ENCODE measurements around the gene ADAMTS17.

Gene ADAMTS17

DNA sequence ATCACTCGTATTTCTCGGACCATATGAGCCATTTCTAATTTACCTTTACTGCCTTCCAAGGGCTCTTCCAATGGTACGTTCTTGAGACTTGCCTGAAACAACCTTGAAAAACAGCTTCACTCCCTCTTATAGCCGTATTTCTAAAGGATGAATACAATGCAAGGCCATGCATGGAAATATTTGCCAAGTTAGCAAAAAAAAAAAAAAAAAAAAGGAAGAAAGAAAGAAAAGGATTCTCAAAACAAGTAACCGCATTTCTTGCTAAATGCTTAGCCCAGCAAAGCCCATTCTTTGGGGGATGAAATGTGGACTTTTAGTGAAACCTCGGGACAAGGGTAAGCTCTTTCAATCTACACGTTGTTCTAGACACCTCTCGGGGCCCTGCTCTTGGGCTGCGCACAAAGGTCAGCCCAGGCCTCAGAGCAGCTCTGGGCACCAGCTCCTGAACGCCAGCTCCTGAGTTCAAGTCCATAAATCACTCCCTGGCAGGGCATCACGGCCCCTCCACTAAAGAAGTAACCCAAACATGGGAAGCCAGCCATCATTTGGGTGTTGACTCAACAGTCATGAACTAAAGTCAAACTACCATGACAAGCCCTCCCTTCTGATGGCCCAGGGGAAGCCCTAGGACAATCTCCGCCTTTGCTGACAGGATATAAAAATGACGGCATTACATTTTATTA is 132.7 kb downstream of the ADAMTS17 start:
- TF ChIP-seq, protein P1, sequence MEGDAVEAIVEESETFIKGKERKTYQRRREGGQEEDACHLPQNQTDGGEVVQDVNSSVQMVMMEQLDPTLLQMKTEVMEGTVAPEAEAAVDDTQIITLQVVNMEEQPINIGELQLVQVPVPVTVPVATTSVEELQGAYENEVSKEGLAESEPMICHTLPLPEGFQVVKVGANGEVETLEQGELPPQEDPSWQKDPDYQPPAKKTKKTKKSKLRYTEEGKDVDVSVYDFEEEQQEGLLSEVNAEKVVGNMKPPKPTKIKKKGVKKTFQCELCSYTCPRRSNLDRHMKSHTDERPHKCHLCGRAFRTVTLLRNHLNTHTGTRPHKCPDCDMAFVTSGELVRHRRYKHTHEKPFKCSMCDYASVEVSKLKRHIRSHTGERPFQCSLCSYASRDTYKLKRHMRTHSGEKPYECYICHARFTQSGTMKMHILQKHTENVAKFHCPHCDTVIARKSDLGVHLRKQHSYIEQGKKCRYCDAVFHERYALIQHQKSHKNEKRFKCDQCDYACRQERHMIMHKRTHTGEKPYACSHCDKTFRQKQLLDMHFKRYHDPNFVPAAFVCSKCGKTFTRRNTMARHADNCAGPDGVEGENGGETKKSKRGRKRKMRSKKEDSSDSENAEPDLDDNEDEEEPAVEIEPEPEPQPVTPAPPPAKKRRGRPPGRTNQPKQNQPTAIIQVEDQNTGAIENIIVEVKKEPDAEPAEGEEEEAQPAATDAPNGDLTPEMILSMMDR (IDR thresholded peaks at IDR 0.05; ENCODE audit: extremely low read depth, missing control alignments): no peak
- no peak for DNase-seq (ENCODE audit: low spot score)

DNA sequence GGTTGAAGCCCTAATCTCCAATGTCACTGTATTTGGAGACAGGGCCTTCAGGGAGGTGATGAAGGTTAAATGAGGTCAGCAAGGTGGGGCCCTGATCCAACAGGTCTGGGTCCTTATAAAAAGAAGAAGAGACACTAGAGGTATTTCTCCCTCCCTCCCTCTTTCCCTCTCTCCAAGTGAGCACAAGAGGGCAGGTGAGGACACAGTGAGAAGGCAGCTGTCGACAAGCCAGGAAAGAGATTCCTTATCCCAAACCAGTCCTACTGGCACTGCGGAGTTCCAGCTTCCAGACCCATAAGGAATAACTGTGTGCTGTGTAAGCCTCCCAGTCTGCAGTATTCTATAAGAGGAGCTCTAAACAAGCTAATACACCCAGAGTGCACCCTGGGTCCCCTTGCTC is 134.7 kb downstream of the ADAMTS17 start:
- TF ChIP-seq, protein P1 (IDR thresholded peaks at IDR 0.05; ENCODE audit: extremely low read depth, missing control alignments): no peak
- DNase-seq (ENCODE audit: low spot score): no peak

DNA sequence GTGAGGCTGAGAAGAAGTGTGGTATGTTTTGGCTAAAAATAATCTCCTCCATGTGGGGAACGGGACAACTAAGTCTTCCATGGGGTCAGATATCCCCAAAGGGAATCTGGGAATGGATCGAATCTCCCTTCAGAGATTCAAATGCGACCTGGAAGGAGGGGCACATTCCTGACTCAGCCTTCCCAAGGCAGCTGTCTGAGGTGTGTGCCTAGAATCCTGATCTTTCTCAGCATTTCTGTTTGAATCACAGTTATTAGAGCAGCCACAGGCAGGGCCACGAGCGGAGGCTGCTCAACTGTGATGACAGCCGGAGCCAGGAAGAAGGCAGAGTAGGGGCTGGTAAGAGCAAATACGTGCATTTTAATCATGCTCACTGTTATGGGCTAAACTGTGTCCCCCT is 135.1 kb downstream of the ADAMTS17 start:
- TF ChIP-seq, protein P1 (IDR thresholded peaks at IDR 0.05; ENCODE audit: extremely low read depth, missing control alignments): no peak
- no peak for DNase-seq (ENCODE audit: low spot score)

DNA sequence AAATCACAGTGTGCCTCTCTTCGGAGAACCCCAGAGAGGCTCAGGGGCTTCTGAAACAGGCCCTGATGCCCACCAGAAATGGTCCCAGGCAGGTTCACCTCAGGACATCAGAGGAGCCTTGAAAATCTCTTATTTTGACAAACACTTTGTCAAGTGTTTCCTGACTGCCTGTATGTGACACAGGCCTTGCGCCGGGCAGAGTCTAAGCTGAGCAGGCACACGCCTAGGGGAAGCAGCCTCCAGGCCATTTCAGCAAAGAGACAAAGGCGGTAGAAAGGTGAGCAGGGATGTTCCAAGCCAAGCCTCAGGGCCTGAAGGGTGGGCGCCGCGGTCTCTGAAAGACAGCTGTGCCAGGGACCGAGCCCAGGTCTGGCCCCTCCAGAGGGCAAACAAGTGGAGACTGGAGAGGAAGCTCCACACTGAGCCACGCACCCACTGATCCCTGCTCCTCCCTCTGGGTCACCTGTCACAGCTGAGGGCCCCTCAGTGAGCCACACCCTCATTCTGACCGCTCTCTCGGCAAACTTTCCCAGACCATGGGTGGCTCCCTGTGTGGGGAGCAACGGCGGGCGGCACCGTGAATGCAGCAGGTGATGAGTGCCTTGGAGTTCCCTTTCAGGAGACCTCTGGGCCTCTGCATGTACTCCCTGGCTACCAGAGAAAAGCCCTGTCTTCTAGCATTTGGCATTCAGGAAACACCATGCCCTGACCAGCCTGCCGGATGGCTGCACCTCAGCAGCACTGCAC is 136.1 kb downstream of the ADAMTS17 start:
- no peak for DNase-seq (ENCODE audit: low spot score)
- TF ChIP-seq, protein P1 (IDR thresholded peaks at IDR 0.05; ENCODE audit: extremely low read depth, missing control alignments): no peak

DNA sequence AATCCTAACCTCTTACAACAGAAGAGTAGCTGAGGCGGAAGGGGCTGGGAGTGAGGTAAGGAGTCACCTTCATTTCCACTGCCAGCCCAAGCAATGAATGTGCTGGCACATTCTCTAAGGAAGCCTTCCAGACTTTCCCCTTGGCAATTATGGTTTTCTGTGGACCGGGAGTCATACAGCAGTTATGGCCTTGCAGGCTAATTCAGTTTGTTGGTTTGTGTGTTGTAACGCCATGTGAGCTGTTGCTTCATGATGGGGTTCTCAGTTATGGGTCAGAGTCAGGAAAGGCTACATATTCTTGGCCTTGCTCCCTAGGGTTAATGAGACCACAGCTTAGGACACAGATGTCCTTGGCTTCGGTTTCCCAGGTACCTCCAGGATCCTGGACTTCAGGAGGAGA is 137.0 kb downstream of the ADAMTS17 start:
- DNase-seq (ENCODE audit: low spot score): no peak
- TF ChIP-seq, protein P1 (IDR thresholded peaks at IDR 0.05; ENCODE audit: extremely low read depth, missing control alignments): no peak

DNA sequence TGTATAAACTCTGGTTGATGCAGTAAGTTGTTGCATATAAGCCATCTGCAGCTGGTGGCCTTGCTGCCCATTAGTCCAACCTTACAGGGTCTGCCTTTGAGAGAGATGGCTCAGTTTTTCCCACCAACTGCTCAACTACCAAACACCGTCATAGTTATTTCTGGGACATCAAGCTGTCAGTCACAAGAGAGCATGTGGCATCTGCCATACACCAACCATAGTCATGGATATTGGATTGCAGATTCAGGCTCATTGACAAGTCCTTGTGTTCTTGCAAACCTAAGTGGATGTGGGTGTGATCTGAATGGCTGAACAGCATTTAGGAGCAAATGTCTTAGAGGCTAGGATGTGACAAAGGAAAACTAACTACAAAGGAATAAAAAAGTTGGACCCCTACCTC is 137.6 kb downstream of the ADAMTS17 start:
- no peak for DNase-seq (ENCODE audit: low spot score)
- TF ChIP-seq, protein P1 (IDR thresholded peaks at IDR 0.05; ENCODE audit: extremely low read depth, missing control alignments): no peak

DNA sequence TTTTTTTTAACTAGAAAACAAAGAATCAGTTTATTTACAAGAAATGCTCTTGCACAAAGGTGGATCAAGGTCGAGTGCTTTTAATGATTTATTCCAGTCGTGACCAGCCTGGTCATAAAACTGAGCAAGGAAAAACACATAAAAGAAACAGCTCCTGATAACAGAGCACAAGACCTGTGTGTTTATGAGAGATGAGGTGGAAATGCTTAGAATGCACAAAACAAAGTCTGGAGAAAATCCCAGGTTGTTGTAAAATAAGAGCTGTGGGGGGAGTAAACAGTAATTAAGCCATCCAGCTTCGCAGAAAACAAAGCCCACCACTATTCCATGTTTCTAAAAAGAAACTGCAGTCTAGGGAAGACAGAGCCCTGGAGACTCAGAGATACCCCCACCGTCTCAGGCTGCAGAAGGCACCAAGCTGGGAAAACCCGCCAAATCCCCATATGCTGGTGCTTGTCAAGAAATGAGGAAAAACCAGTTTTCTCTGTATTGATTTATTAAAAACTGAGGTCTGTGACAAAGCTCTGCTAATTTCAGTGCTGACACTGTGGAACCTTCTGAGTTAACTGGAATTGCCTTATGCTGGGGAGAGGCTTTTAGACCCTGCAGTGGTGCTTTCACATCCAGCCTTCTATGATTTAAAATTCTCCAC is 139.3 kb downstream of the ADAMTS17 start:
- no peak for DNase-seq (ENCODE audit: low spot score)
- TF ChIP-seq, protein P1 (IDR thresholded peaks at IDR 0.05; ENCODE audit: extremely low read depth, missing control alignments): no peak
